Measurements from ENCODE around the gene RNF44.

DNA sequence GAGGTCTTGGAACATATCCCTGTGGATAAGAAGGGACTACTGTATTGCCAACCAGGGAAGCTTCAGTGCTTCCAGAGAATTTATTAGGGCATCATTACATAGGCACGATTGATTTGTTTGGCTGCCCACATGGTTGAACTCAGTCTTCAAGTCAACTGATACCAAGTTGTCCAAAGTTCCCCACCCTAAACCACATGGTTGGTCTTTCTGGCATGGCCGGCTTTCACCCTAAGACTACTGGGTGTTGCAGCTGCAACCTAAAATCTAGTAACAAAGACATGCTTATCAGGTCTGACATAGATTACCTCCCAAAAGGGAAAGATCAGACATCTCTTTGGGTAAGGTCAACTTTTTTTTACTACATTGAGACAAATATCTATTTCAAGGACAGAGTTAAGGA is 52.0 kb downstream of the RNF44 start:
- TF ChIP-seq EZH2 (optimal IDR thresholded peaks at IDR 0.05; ENCODE audit: low read depth, low read length): no peak
- TF ChIP-seq, protein P1, sequence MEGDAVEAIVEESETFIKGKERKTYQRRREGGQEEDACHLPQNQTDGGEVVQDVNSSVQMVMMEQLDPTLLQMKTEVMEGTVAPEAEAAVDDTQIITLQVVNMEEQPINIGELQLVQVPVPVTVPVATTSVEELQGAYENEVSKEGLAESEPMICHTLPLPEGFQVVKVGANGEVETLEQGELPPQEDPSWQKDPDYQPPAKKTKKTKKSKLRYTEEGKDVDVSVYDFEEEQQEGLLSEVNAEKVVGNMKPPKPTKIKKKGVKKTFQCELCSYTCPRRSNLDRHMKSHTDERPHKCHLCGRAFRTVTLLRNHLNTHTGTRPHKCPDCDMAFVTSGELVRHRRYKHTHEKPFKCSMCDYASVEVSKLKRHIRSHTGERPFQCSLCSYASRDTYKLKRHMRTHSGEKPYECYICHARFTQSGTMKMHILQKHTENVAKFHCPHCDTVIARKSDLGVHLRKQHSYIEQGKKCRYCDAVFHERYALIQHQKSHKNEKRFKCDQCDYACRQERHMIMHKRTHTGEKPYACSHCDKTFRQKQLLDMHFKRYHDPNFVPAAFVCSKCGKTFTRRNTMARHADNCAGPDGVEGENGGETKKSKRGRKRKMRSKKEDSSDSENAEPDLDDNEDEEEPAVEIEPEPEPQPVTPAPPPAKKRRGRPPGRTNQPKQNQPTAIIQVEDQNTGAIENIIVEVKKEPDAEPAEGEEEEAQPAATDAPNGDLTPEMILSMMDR (IDR thresholded peaks at IDR 0.05; ENCODE audit: low read length): no peak

Data from MM.1S (cell line).